Tibial nerve (tissue), 4 donors: ENCODE measurements around the gene ANXA11. TPM values are rescaled to one million over a fixed set of nuclear protein-coding genes. Genes with fewer than 3 reads are reported as not detected.
"Not testable (repeated sequence)": the region's sequence is repeated elsewhere in the genome, so short reads cannot be mapped to it uniquely, and the experiment has no call there.

Experiments
- DNase-seq, 2 donors: peaks; one replicate each; pipeline ENCODE4 v3.0.0-alpha.2; 2019; ENCODE audit warnings: low spot score in 2 of 2
- H3K27ac ChIP-seq, 4 donors: fragments of 200-600 bp; sonication (generic) in 3 of 4; one replicate each; pipeline ENCODE4 v1.5.1; 2017 to 2019; ENCODE audit warnings: mild to moderate bottlenecking in 1 of 4
- H3K27me3 ChIP-seq, 2 donors: fragments of 200-600 bp; sonication (generic) in 1 of 2; one replicate each; pipeline versions ENCODE4 v1.5.1 to v1.6.0; 2017 to 2019
- H3K36me3 ChIP-seq, 3 donors: fragments of 200-600 bp; sonication (generic); one replicate each; pipeline ENCODE4 v1.5.1; 2018 to 2019
- H3K4me1 ChIP-seq, 4 donors: fragments of 200-600 bp; sonication (generic) in 3 of 4; one replicate each; pipeline ENCODE4 v1.5.1; 2017 to 2019
- H3K4me3 ChIP-seq, 4 donors: fragments of 200-600 bp; sonication (generic) in 3 of 4; one replicate each; pipeline ENCODE4 v1.5.1; 2017 to 2019; ENCODE audit warnings: mild to moderate bottlenecking in 1 of 4, moderate library complexity in 1 of 4
- H3K9me3 ChIP-seq, 4 donors: fragments of 200-600 bp; sonication (generic) in 3 of 4; one replicate each; pipeline ENCODE4 v1.5.1; 2017 to 2019
- EP300 ChIP-seq, 2 donors: sonication (generic); formaldehyde crosslinking; IDR thresholded peaks; one replicate each; pipeline ENCODE4 v1.6.1; 2017; ENCODE audit warnings: antibody characterized with exemption in 2 of 2, mild to moderate bottlenecking in 1 of 2
- POLR2A ChIP-seq, 2 donors: fragments of 450-650 bp; IDR thresholded peaks; one replicate each; pipeline ENCODE4 v1.6.1; 2017; ENCODE audit warnings: antibody characterized with exemption in 2 of 2, mild to moderate bottlenecking in 2 of 2, moderate library complexity in 2 of 2
- WGBS, 2 donors: methylation state at CpG; one replicate each; pipeline ENCODE4 v1.1.5; 2018; 5-methylcytosine and 5-hydroxymethylcytosine counted together
- total RNA-seq, 4 donors: library from RNA; depleted of rRNA; stranded (reverse); fragments of >200 nt; gene quantifications; one replicate each; pipeline ENCODE4 v1.1.0, GENCODE V29; 2016
- TF ChIP-seq, protein P1 (sequence below), 5 experiments: fragments of 200-600 bp in 3 of 5; fragments of 450-650 bp in 2 of 5; sonication (generic) in 3 of 5; IDR thresholded peaks; one replicate each; pipeline ENCODE4 v1.5.1; 2016 to 2019; ENCODE audit warnings: antibody characterized with exemption in 5 of 5, mild to moderate bottlenecking in 3 of 5, moderate library complexity in 2 of 5

Gene ANXA11
- total RNA-seq, 4 donors from 2014 or later, result 99.8 to 128 (median 113) TPM

- Histone ChIP-seq H3K4me3 (peak overlapping the region in 1 of 4 donors; percentile 5), H3K9me3 (no peaks in the 10 kb centered on the region), H3K4me1 (peaks cover 0 to 66% (median 9%) of the 10 kb centered on the region in 4 donors), H3K36me3 (no peaks in the 10 kb centered on the region), H3K27ac (peak overlapping the region; percentile 59 to 90 (median 74)), H3K27me3 (no peaks in the 10 kb centered on the region)
- no peak for TF ChIP-seq POLR2A (IDR thresholded peaks at IDR 0.05)
- peak in 1 of 2 donors; percentile 46 for TF ChIP-seq EP300 (IDR thresholded peaks at IDR 0.05)
- WGBS, 2 donors, result 51 to 56% methylated on average over 14 of the region's 14 CpGs
- DNase-seq, result peak; percentile 61 to 63
These were observed 68.1 kb downstream of the ANXA11 start for GRCh38 chr10:80137031-80137862.

GRCh38 chr10:80136134-80136571 lies 69.2 kb downstream of the ANXA11 start:
- Histone ChIP-seq H3K4me3 (no peak overlapping the region), H3K4me1 (peaks cover 0 to 61% (median 9%) of the 10 kb centered on the region in 4 donors), H3K9me3 (no peaks in the 10 kb centered on the region), H3K27me3 (no peaks in the 10 kb centered on the region), H3K27ac (peak overlapping the region in 3 of 4 donors; percentile 67 to 90 (median 85)), H3K36me3 (no peaks in the 10 kb centered on the region)
- peak; percentile 87 to 95 for DNase-seq
- WGBS, 2 donors, result 21 to 55% methylated on average over 8 of the region's 8 CpGs
- TF ChIP-seq EP300 (IDR thresholded peaks at IDR 0.05) (peak in 1 of 2 donors; percentile 82), POLR2A (IDR thresholded peaks at IDR 0.05) (no peak)

DNA sequence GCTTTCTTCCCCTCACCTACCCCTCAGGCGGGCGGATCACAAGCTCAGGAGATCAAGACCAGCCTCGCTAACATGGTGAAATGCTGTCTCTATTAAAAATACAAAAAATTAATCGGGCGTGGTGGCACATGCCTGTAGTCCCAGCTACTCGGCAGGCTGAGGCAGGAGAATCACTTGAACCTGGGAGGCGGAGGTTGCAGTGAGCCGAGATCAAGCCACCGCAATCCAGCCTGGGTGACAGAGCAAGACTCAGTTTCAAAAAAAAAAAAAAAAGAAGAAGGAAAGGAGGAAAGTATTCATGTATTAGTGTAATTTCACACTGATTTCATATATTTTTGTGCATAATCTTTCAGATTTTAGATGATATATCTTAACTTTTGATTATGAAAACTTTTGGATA lies 71.7 kb downstream of the ANXA11 start:
- peaks cover 0 to 57% (median 9%) of the 10 kb centered on the region in 4 donors for H3K4me1 ChIP-seq
- not testable (repeated sequence) for H3K27me3 ChIP-seq
- 58 to 74% methylated on average over 9 of the region's 9 CpGs for WGBS, 2 donors

DNA sequence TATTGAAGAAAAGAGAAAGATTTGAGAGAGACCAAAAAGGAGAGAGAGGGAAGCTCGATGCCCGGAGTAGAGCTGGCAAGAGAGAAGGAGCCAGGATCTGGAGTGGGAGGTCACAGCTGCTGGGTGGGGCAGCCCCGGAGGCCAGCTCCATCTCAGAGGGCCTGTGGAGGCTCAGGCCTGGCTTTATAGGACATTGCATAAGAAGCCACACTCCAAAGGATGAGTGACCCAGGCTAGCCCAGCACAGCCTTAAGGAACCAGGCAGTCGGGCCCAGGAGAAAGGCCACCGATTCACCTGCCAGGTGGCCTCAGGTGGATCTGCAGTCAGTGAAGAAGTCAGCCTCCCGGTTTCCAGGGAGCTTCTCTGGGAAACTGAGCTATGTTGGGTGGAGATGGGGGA lies 72.1 kb downstream of the ANXA11 start:
- WGBS, 2 donors, result 27 to 28% methylated on average over 6 of the region's 6 CpGs
- peak overlapping the region; percentile 37 to 61 (median 46) for H3K4me3 ChIP-seq
- H3K4me1 ChIP-seq, result peaks cover 0 to 52% (median 9%) of the 10 kb centered on the region in 4 donors
- H3K36me3 ChIP-seq, result no peaks in the 10 kb centered on the region
- peak in 1 of 2 donors; percentile 54 for DNase-seq
- TF ChIP-seq, protein P1, sequence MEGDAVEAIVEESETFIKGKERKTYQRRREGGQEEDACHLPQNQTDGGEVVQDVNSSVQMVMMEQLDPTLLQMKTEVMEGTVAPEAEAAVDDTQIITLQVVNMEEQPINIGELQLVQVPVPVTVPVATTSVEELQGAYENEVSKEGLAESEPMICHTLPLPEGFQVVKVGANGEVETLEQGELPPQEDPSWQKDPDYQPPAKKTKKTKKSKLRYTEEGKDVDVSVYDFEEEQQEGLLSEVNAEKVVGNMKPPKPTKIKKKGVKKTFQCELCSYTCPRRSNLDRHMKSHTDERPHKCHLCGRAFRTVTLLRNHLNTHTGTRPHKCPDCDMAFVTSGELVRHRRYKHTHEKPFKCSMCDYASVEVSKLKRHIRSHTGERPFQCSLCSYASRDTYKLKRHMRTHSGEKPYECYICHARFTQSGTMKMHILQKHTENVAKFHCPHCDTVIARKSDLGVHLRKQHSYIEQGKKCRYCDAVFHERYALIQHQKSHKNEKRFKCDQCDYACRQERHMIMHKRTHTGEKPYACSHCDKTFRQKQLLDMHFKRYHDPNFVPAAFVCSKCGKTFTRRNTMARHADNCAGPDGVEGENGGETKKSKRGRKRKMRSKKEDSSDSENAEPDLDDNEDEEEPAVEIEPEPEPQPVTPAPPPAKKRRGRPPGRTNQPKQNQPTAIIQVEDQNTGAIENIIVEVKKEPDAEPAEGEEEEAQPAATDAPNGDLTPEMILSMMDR (IDR thresholded peaks at IDR 0.05), result no peak
- peak in 1 of 2 donors; percentile 32 for TF ChIP-seq POLR2A (IDR thresholded peaks at IDR 0.05)
- TF ChIP-seq EP300 (IDR thresholded peaks at IDR 0.05), result peak in 1 of 2 donors; percentile 36
- no peaks in the 10 kb centered on the region for H3K27me3 ChIP-seq
- H3K27ac ChIP-seq, result peak overlapping the region; percentile 50 to 90 (median 77)
- no peaks in the 10 kb centered on the region for H3K9me3 ChIP-seq

More for the DNA sequence above, 71.7 kb downstream of the ANXA11 start:
- H3K36me3 ChIP-seq, DNase-seq, H3K9me3 ChIP-seq: not testable (repeated sequence)
- H3K27ac ChIP-seq, result peak overlapping the region; percentile 50 to 90 (median 77)
- peak overlapping the region; percentile 37 to 61 (median 46) for H3K4me3 ChIP-seq

GRCh38 chr10:80132299-80133139 lies 72.8 kb downstream of the ANXA11 start, which contains the start of gene PLAC9:
Gene PLAC9, plus strand, starts transcription at chr10:80132730. Its CDS starts 33 bp downstream, at chr10:80132763.
- no peak for TF ChIP-seq POLR2A (IDR thresholded peaks at IDR 0.05)
- TF ChIP-seq, protein P1 (IDR thresholded peaks at IDR 0.05), result no peak
- TF ChIP-seq EP300 (IDR thresholded peaks at IDR 0.05), result no peak
- H3K4me1 ChIP-seq, result peaks cover 0 to 46% (median 7%) of the 10 kb centered on the region in 4 donors
- H3K27ac ChIP-seq, result peak within 1 kb of the TSS; percentile 50 to 90 (median 77)
- H3K36me3 ChIP-seq, result no peaks in the 10 kb centered on the region
- no peak for DNase-seq
- H3K27me3 ChIP-seq, result no peaks in the 10 kb centered on the region
- 3 to 4% methylated on average over 32 to 48 of the region's 58 CpGs for WGBS, 2 donors
- H3K4me3 ChIP-seq, result peak within 1 kb of the TSS; percentile 37 to 61 (median 46)
- no peaks in the 10 kb centered on the region for H3K9me3 ChIP-seq

- Histone ChIP-seq H3K4me3 (no peak overlapping the region), H3K27me3 (no peaks in the 10 kb centered on the region), H3K27ac (no peak overlapping the region), H3K9me3 (no peaks in the 10 kb centered on the region), H3K4me1 (peaks cover 0 to 41% (median 2%) of the 10 kb centered on the region in 4 donors), H3K36me3 (no peaks in the 10 kb centered on the region)
- DNase-seq, result no peak
- 79 to 88% methylated on average over 6 of the region's 6 CpGs for WGBS, 2 donors
- TF ChIP-seq EP300 (IDR thresholded peaks at IDR 0.05) (no peak), POLR2A (IDR thresholded peaks at IDR 0.05) (no peak)
- TF ChIP-seq, protein P1 (IDR thresholded peaks at IDR 0.05), result no peak
These were observed 73.8 kb downstream of the ANXA11 start for GRCh38 chr10:80131499-80131901.
